ENCODE results near the gene GALNT18.

GRCh38 chr11:11659567-11660362 is 38.0 kb upstream of the GALNT18 start:
- TF ChIP-seq CTCF (optimal IDR thresholded peaks at IDR 0.05 in 1 of 3, IDR thresholded peaks at IDR 0.05 in 1 of 3, conservative IDR thresholded peaks at IDR 0.05 in 1 of 3; ENCODE audit: extremely low read depth in 1 of 3, insufficient read depth in 2 of 3, low read length in 3 of 3) (peak; percentile 15 to 25 (median 24)), EZH2 (IDR thresholded peaks at IDR 0.05; ENCODE audit: low read length) (no peak)

All from keratinocyte (primary cell).